GM23248 (cell line): ENCODE measurements around the gene TSPAN4.

ENCODE experiments used
- EZH2 ChIP-seq: fragments of 200-600 bp; sonication (generic); IDR thresholded peaks from 2 replicates; pipeline ENCODE4 v1.6.1; 2018; ENCODE audit warnings: antibody characterized with exemption, mild to moderate bottlenecking; ENCODE audit not compliant: insufficient read depth, poor library complexity, severe bottlenecking
- EZH2phosphoT487 ChIP-seq: fragments of 200-600 bp; sonication (generic); IDR thresholded peaks from 2 replicates; pipeline ENCODE4 v1.6.1; 2018; ENCODE audit warnings: antibody characterized with exemption, moderate library complexity, mild to moderate bottlenecking, low read depth; ENCODE audit not compliant: insufficient read depth

GRCh38 chr11:849951-850774, 7.5 kb downstream of the TSPAN4 start:
- no peak for TF ChIP-seq EZH2
- TF ChIP-seq EZH2phosphoT487: no peak
